Mammary epithelial cell (primary cell): ENCODE measurements around the gene CACNA1D.

ENCODE experiments used
- EZH2 ChIP-seq: IDR thresholded peaks from 2 replicates; pipeline ENCODE4 v1.6.1; 2012; ENCODE audit warnings: low read length, inconsistent platforms, borderline replicate concordance
- TF ChIP-seq, protein P1 (sequence below), 2 donors: IDR thresholded peaks in 1 of 2; conservative IDR thresholded peaks in 1 of 2; 2 replicates each; pipeline ENCODE4 v1.5.1; 2011 to 2012; ENCODE audit warnings: inconsistent platforms in 2 of 2, low read length in 2 of 2, mild to moderate bottlenecking in 2 of 2, control low read depth in 1 of 2, low read depth in 1 of 2; ENCODE audit not compliant: insufficient read depth in 1 of 2; ENCODE audit errors: extremely low read depth in 1 of 2

DNA sequence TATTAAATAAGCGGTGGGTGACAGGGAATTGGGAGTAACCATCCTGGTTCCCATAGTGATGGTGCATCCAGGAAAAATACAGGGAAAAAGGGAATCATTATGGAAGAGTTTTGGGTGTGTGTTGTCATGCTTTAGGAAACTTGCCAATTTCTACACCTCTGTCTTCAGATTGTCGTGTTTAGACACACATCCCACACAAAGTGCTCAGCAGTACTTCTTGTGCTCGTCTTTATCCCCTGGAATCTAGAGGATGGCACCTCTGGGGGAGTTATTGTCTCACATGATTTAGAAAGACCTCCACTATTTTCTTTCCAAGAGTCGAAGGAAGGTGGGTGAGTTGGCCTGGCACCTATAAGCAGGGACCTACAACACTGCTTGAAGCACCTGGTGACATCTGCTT, 35.8 kb downstream of the CACNA1D start:
- TF ChIP-seq, protein P1, sequence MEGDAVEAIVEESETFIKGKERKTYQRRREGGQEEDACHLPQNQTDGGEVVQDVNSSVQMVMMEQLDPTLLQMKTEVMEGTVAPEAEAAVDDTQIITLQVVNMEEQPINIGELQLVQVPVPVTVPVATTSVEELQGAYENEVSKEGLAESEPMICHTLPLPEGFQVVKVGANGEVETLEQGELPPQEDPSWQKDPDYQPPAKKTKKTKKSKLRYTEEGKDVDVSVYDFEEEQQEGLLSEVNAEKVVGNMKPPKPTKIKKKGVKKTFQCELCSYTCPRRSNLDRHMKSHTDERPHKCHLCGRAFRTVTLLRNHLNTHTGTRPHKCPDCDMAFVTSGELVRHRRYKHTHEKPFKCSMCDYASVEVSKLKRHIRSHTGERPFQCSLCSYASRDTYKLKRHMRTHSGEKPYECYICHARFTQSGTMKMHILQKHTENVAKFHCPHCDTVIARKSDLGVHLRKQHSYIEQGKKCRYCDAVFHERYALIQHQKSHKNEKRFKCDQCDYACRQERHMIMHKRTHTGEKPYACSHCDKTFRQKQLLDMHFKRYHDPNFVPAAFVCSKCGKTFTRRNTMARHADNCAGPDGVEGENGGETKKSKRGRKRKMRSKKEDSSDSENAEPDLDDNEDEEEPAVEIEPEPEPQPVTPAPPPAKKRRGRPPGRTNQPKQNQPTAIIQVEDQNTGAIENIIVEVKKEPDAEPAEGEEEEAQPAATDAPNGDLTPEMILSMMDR (conservative IDR thresholded peaks at IDR 0.05 in 1 of 2, IDR thresholded peaks at IDR 0.05 in 1 of 2; ENCODE audit: extremely low read depth in 1 of 2, insufficient read depth in 1 of 2, low read depth in 1 of 2, low read length in 2 of 2) = no peak
- no peak for TF ChIP-seq EZH2
